Renal cortex interstitium (tissue), 15 donors: ENCODE data around the gene C1QTNF4. TPM values are rescaled to one million over a fixed set of nuclear protein-coding genes. Genes with fewer than 3 reads are reported as not detected.
"Not testable (repeated sequence)": the region's sequence is repeated elsewhere in the genome, so short reads cannot be mapped to it uniquely, and the experiment has no call there.

Source experiments
- DNase-seq, 11 donors: peaks; one replicate each; pipeline ENCODE4 v3.0.0-alpha.2; 2013; ENCODE audit warnings: low read depth in 9 of 11, low spot score in 4 of 11; ENCODE audit errors: extremely low read depth in 1 of 11
- long read RNA-seq, 16 experiments: transcript quantifications; one replicate each; lab custom pipeline, GENCODE V29; 2026
- polyA plus RNA-seq, 3 donors: library from polyadenylated mRNA; unstranded; fragments of 120-200 nt; gene quantifications; one replicate each; pipeline ENCODE4 v1.2.1, GENCODE V29; 2013; ENCODE audit not compliant: insufficient read length in 3 of 3

C1QTNF4 gene
- polyA plus RNA-seq: 10 to 100 TPM in 1 of 3 donors, 1 to 10 TPM in 2; 6.1 to 14.2 (median 8.2) TPM
- long read RNA-seq, donor 1, transcript C1QTNF4-201 (2 exons, 1,664 nt): major isoform, 7 of 7 reads
- long read RNA-seq, donor 1, partial matches to known transcripts: 0 of 7 reads
- long read RNA-seq, donor 1, other reads (novel, unspliced or antisense): 0 of 7 reads
- long read RNA-seq, donor 2, partial matches to known transcripts: 0 of 3 reads
- long read RNA-seq, donor 2, other reads (novel, unspliced or antisense): 0 of 3 reads
- long read RNA-seq, donor 3, transcript C1QTNF4-201 (2 exons, 1,664 nt): major isoform, 5 of 5 reads
- long read RNA-seq, donor 3, partial matches to known transcripts: 0 of 5 reads
- long read RNA-seq, donor 3, other reads (novel, unspliced or antisense): 0 of 5 reads
- long read RNA-seq, donor 4, partial matches to known transcripts: 0 of 1 reads
- long read RNA-seq, donor 4, other reads (novel, unspliced or antisense): 0 of 1 reads
- long read RNA-seq, donor 5: 0 reads
- long read RNA-seq, donor 6, partial matches to known transcripts: 0 of 4 reads
- long read RNA-seq, donor 6, other reads (novel, unspliced or antisense): 0 of 4 reads
- long read RNA-seq, donor 7, transcript C1QTNF4-201 (2 exons, 1,664 nt): major isoform, 9 of 31 reads
- long read RNA-seq, donor 7, partial matches to known transcripts: 22 of 31 reads
- long read RNA-seq, donor 7, other reads (novel, unspliced or antisense): 0 of 31 reads
- long read RNA-seq, donor 8, transcript C1QTNF4-201 (2 exons, 1,664 nt): major isoform, 8 of 8 reads
- long read RNA-seq, donor 8, partial matches to known transcripts: 0 of 8 reads
- long read RNA-seq, donor 8, other reads (novel, unspliced or antisense): 0 of 8 reads
- long read RNA-seq, donor 9, partial matches to known transcripts: 0 of 4 reads
- long read RNA-seq, donor 9, other reads (novel, unspliced or antisense): 0 of 4 reads
- long read RNA-seq, donor 10, transcript C1QTNF4-201 (2 exons, 1,664 nt): major isoform, 7 of 7 reads
- long read RNA-seq, donor 10, partial matches to known transcripts: 0 of 7 reads
- long read RNA-seq, donor 10, other reads (novel, unspliced or antisense): 0 of 7 reads
- long read RNA-seq, donor 11, transcript C1QTNF4-201 (2 exons, 1,664 nt): major isoform, 5 of 5 reads
- long read RNA-seq, donor 11, partial matches to known transcripts: 0 of 5 reads
- long read RNA-seq, donor 11, other reads (novel, unspliced or antisense): 0 of 5 reads
- long read RNA-seq, donor 12, partial matches to known transcripts: 0 of 1 reads
- long read RNA-seq, donor 12, other reads (novel, unspliced or antisense): 0 of 1 reads
- long read RNA-seq, donor 13: 0 reads
- long read RNA-seq, donor 14, partial matches to known transcripts: 0 of 4 reads
- long read RNA-seq, donor 14, other reads (novel, unspliced or antisense): 0 of 4 reads
- long read RNA-seq, donor 15, partial matches to known transcripts: 0 of 3 reads
- long read RNA-seq, donor 15, other reads (novel, unspliced or antisense): 0 of 3 reads
- long read RNA-seq, donor 16, transcript C1QTNF4-201 (2 exons, 1,664 nt): major isoform, 12 of 12 reads
- long read RNA-seq, donor 16, partial matches to known transcripts: 0 of 12 reads
- long read RNA-seq, donor 16, other reads (novel, unspliced or antisense): 0 of 12 reads

DNA sequence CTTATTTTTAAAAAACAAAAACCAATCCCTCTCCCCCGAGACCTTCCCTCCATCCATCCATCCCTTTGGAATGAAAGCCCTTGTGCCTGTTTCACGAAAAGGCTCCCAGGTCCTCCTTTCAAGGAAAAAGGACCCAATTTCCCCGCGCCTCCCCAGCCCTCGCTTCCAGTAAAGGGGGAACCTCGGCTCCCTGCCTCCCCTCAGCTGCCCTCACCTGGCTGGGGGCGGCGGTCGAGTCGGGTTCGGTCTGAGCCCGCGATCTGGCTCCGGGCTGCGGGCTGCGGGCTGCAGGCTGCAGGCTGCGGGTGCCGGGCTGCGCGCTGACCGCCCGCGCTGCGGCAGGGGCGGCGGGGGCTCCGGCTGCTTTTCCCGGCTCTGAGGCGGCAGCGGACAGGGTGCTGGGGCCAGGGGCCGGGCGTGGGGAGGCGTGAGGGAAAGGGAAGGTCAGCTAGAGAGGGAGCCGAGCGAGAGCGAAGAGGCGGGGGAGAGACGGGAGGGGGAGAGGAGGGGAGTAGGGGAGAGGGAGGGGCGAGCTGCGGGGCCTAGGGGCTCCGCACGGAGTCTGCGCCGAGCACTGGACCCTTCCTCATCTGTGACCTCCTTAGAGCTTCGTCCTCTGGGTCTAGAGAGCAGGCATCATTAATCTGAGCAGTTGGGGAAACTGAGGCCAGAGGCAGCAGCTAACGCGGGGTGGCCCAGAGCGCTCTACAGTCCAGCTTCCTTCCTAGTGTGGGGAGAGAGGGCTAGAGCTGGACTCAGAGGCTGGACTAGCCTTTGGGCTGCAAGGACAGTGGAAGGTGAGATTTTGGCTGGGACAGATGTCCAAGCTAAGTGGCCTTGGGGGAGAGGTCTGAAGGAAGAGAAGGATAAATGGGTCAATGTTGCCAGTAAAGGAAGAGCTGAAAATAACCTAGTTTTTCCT lies at the start of gene C1QTNF4:
Gene C1QTNF4, minus strand, starts transcription at position 478 of the 922 bp plus-strand sequence. CDS start 3,601 bp downstream, outside the sequence.
- no peak for DNase-seq

DNA sequence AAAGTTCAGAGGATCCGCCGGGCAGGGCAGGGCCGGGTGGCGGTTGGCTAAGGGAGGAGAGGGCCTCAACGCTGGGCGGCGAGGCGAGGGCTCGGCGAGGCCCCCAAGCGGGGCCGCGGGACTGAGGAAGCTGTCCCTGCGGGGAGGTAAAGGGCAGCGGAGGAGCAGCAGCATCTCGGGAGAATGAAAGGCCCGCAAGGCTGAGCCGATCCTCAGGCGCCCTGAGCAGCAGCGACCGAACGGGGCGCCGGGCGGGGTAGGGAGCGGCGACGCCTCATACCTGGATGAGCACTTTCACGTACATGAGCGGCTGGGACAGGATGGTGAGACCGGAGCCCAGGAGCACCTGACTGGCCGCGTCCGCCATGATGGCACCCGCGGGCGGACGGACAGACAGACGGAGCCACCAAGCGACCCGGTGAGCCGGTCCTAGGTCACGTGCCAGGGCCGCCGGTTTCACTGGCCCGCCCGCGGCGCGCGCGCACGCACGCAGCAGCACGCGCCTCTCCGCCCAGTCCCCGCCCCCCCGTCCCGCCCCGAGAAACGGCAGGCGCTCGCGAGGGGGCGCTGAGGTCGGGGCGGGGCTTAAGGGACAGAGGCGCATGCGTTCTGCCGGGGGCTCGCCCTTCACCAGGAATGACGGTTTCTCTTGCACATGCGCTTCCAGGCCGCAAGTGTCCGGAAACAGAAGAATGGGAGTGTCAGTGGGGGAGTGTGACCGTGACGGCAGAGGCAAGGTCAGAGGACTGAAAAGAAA lies 48.1 kb upstream of the C1QTNF4 start, which contains the start of gene MTCH2:
Gene MTCH2, minus strand, starts transcription at position 461 of the 757 bp plus-strand sequence. Its CDS starts 94 bp downstream, at position 367.
- DNase-seq: peak; percentile 91 to 98 (median 96)

GRCh38 chr11:47641600-47642098 lies 47.4 kb upstream of the C1QTNF4 start:
- DNase-seq: peak in 2 of 11 donors; percentile 18 to 22

DNA sequence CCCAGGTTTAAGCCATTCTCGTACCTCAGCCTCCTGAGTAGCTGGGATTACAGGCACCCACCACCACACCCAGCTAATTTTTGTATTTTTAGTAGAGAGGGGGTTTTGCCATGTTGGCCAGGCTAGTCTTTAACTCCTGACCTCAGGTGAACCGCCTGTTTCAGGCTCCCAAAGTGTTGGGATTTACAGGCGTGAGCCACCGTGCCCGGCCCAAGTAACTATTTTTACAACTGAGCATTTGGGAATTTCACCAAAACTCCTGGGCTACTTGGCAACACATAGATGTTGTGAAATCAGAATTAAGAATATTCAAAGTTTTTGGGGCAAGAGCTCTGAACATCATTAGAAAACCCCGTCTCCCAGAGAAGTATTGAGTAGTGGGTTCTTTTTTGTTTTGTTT lies 46.3 kb upstream of the C1QTNF4 start:
- DNase-seq: not testable (repeated sequence)

- not testable (repeated sequence) for DNase-seq
Observed at GRCh38 chr11:47636331-47636730, 42.1 kb upstream of the C1QTNF4 start.

GRCh38 chr11:47631473-47631872 lies 37.3 kb upstream of the C1QTNF4 start:
- DNase-seq: no peak

GRCh38 chr11:47628026-47628425 lies 33.8 kb upstream of the C1QTNF4 start:
- DNase-seq: no peak

DNA sequence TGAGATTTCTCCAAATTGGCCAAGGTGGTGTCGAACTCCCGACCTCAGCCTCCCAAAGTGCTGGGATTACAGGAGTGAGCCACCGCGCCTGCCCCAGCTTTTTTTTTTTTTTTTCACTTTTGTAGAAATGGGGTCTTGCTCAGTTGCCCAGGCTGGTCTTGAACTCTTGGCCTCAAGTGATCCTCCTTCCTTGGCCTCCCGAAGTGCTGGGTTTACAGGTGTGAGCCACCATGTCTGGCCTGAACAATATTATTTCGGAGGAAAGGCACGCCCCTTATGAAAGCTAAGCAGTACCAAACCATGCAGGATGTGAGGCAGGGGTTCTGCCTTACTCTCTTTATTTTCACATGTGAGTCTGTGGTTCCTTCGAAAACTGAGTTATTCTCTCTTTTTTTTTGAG lies 32.0 kb upstream of the C1QTNF4 start:
- DNase-seq: no peak

- no peak for DNase-seq
Observed at GRCh38 chr11:47620836-47621378, 26.7 kb upstream of the C1QTNF4 start.

- no peak for DNase-seq
Observed at GRCh38 chr11:47617417-47617809, 23.2 kb upstream of the C1QTNF4 start.

GRCh38 chr11:47616726-47617416 lies 22.7 kb upstream of the C1QTNF4 start:
- DNase-seq: peak in 3 of 11 donors; percentile 29 to 54 (median 45)

DNA sequence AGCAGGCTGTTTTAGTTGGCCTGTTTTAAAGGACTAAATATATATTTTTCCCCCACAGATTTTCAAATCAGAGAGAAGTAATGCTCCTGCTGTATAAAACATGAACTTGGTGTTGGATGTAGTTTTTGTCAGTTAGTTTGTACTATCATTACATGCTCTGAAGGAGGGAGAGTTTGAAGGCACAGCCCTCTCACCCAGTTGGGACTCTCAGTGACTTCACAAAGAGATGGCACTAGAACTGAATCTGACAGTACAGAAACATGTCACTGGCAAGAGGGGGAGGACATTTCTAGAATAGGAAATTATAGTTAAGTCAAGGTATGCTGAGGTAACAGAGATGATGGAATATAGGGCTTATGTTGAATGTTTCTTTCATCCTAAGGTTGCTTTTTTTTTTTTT lies 21.0 kb upstream of the C1QTNF4 start:
- DNase-seq: no peak

DNA sequence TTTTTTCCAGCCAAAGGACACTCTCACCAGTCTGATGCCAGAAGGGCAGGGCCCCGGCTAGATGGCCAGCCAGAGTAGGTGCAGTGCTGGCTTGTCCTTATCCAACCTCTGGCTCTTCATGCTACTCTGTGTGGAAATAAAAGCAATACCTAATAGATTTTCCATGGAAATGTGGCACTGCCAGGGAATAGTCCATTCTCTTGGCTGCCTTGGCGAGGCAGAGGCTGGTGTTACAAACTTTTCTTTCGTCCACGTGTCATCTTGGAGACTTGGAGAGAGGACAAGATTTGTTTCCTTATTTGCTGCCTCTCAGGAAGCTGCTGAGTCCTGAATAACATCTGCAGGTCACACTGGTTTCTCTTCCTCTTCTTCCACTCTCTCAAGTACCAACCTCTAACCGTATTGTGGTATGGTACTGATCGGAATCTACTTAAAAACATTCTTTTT lies 17.2 kb upstream of the C1QTNF4 start:
- no peak for DNase-seq

- DNase-seq: no peak
Observed at GRCh38 chr11:47609675-47610074, 15.5 kb upstream of the C1QTNF4 start.

GRCh38 chr11:47607380-47607779 lies 13.2 kb upstream of the C1QTNF4 start:
- DNase-seq: no peak
